ENCODE results near the gene SYT14.

Gene SYT14

GRCh38 chr1:210125143-210125542 is 187.1 kb downstream of the SYT14 start:
- no peak for TF ChIP-seq CTCF (conservative IDR thresholded peaks at IDR 0.05; ENCODE audit: low read length)
- no peak overlapping the region for H3K4me3 ChIP-seq (ENCODE audit: low read length)
- peak; percentile 51 for DNase-seq (ENCODE audit: low read depth)

DNA sequence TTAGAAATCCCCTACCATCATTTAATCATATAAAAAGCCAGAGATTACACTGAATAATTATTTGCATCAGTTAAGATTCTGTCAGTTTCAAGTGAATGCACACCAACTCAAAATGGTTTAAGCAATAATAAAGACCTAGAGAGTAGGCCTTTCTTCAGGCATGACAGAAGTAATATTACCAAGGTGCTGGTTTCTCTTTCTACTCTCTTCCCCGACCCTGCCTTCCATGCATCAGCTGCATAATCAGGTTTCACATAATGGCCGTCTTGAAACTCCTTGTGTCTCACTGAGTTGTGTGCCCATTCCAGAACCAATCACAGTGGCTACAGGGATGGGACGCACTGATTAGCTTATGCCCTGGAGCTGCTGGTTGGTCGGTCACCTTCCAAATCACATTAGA is 191.1 kb downstream of the SYT14 start:
- DNase-seq (ENCODE audit: low read depth) = no peak
- no peak for TF ChIP-seq CTCF (conservative IDR thresholded peaks at IDR 0.05; ENCODE audit: low read length)

GRCh38 chr1:210129759-210130158 is 191.7 kb downstream of the SYT14 start:
- DNase-seq (ENCODE audit: low read depth) = no peak
- no peak for TF ChIP-seq CTCF (conservative IDR thresholded peaks at IDR 0.05; ENCODE audit: low read length)
- H3K4me3 ChIP-seq (ENCODE audit: low read length) = no peak overlapping the region

More for the DNA sequence above, 191.1 kb downstream of the SYT14 start:
- H3K4me3 ChIP-seq (ENCODE audit: low read length) = no peak overlapping the region

GRCh38 chr1:210132582-210132981 is 194.6 kb downstream of the SYT14 start:
- DNase-seq (ENCODE audit: low read depth) = peak; percentile 33
- no peak for TF ChIP-seq CTCF (conservative IDR thresholded peaks at IDR 0.05; ENCODE audit: low read length)
- H3K4me3 ChIP-seq (ENCODE audit: low read length) = no peak overlapping the region

GRCh38 chr1:210143465-210144062 is 205.5 kb downstream of the SYT14 start:
- DNase-seq (ENCODE audit: low read depth) = peak; percentile 73
- peak; percentile 71 for TF ChIP-seq CTCF (conservative IDR thresholded peaks at IDR 0.05; ENCODE audit: low read length)
- H3K4me3 ChIP-seq (ENCODE audit: low read length) = no peak overlapping the region

DNA sequence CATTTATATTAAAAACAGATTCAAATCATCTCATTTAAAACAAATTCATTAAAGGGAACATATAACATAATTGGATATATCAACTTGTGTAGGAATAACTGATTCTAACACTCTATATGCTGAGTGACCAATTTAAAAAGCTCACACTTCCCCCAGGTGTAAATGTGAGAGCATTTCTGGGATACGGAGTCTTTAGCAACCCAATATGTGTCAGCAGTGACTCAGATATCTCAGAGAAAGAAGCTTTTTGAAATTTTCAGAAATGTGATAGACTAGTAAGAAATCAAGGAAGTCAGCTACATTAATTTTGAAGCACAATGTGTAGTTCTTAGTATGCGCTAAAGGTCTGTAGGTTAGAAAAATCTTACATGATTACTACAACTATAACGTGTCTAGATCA is 206.7 kb downstream of the SYT14 start:
- H3K4me3 ChIP-seq (ENCODE audit: low read length) = no peak overlapping the region
- no peak for DNase-seq (ENCODE audit: low read depth)
- TF ChIP-seq CTCF (conservative IDR thresholded peaks at IDR 0.05; ENCODE audit: low read length) = no peak

GRCh38 chr1:210151052-210151672 is 213.1 kb downstream of the SYT14 start:
- no peak for TF ChIP-seq CTCF (conservative IDR thresholded peaks at IDR 0.05; ENCODE audit: low read length)
- DNase-seq (ENCODE audit: low read depth) = no peak
- no peak overlapping the region for H3K4me3 ChIP-seq (ENCODE audit: low read length)
